Sigmoid colon (tissue), 3 donors: ENCODE measurements around the gene MAMSTR.

ENCODE experiments used
- POLR2A ChIP-seq, 2 donors: fragments of 450-650 bp; IDR thresholded peaks; one replicate each; pipeline ENCODE4 v1.6.1; 2016; ENCODE audit warnings: antibody characterized with exemption in 2 of 2, mild to moderate bottlenecking in 2 of 2, moderate library complexity in 2 of 2
- TF ChIP-seq, protein P1 (sequence below), 4 experiments: fragments of 450-650 bp in 3 of 4; fragments of 200-600 bp in 1 of 4; IDR thresholded peaks; one replicate each; pipeline ENCODE4 v1.5.1; 2016 to 2019; ENCODE audit warnings: antibody characterized with exemption in 4 of 4, mild to moderate bottlenecking in 3 of 4, moderate library complexity in 2 of 4

DNA sequence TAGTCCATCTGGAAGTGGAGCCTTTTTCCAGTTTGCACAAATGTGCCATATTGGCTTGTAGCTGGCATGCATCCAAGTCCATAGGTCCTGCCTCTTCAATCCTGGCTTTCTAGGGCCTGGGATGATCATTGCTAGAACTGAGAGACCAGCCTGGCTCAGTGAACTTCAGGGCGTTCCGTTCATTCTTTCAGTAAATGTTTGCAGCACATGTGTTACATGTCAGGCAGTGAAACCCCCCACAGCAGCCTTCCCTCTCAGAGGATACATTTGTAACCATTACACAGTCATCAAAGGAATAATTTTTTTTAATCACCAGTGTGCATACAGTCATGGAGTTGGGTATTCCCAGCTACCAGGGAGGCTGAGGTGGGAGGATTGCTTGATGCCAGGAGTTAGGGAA is 14.1 kb downstream of the MAMSTR start:
- TF ChIP-seq POLR2A (IDR thresholded peaks at IDR 0.05): no peak
- TF ChIP-seq, protein P1, sequence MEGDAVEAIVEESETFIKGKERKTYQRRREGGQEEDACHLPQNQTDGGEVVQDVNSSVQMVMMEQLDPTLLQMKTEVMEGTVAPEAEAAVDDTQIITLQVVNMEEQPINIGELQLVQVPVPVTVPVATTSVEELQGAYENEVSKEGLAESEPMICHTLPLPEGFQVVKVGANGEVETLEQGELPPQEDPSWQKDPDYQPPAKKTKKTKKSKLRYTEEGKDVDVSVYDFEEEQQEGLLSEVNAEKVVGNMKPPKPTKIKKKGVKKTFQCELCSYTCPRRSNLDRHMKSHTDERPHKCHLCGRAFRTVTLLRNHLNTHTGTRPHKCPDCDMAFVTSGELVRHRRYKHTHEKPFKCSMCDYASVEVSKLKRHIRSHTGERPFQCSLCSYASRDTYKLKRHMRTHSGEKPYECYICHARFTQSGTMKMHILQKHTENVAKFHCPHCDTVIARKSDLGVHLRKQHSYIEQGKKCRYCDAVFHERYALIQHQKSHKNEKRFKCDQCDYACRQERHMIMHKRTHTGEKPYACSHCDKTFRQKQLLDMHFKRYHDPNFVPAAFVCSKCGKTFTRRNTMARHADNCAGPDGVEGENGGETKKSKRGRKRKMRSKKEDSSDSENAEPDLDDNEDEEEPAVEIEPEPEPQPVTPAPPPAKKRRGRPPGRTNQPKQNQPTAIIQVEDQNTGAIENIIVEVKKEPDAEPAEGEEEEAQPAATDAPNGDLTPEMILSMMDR (IDR thresholded peaks at IDR 0.05): no peak
